CD4-positive, alpha-beta T cell treated with Interleukin-15 for 1 hour (primary cell): ENCODE results near the gene ELMOD1.

Experiments used
- DNase-seq: peaks from one replicate; pipeline ENCODE4 v3.0.0-alpha.2; 2020

The ELMOD1 gene

GRCh38 chr11:107587306-107587979 lies 3.5 kb upstream of the ELMOD1 start:
- DNase-seq: no peak

GRCh38 chr11:107591378-107592230 lies 657 bp downstream of the ELMOD1 start:
- DNase-seq: no peak

- no peak for DNase-seq
Observed at GRCh38 chr11:107592231-107592590, 1.3 kb downstream of the ELMOD1 start.

- no peak for DNase-seq
Observed at GRCh38 chr11:107592813-107593212, 1.9 kb downstream of the ELMOD1 start.

- DNase-seq: no peak
Observed at GRCh38 chr11:107593951-107594350, 3.0 kb downstream of the ELMOD1 start.

- DNase-seq: no peak
Observed at GRCh38 chr11:107594736-107595135, 3.8 kb downstream of the ELMOD1 start.

GRCh38 chr11:107598225-107599139 lies 7.5 kb downstream of the ELMOD1 start:
- no peak for DNase-seq

GRCh38 chr11:107605061-107606006 lies 14.4 kb downstream of the ELMOD1 start:
- DNase-seq: no peak

- no peak for DNase-seq
Observed at GRCh38 chr11:107606141-107606540, 15.2 kb downstream of the ELMOD1 start.

- no peak for DNase-seq
Observed at GRCh38 chr11:107608809-107609208, 17.9 kb downstream of the ELMOD1 start.

- DNase-seq: no peak
Observed at GRCh38 chr11:107609400-107610218, 18.7 kb downstream of the ELMOD1 start.

GRCh38 chr11:107612445-107612844 lies 21.5 kb downstream of the ELMOD1 start:
- no peak for DNase-seq

- no peak for DNase-seq
Observed at GRCh38 chr11:107619926-107620325, 29.0 kb downstream of the ELMOD1 start.

GRCh38 chr11:107621081-107621480 lies 30.1 kb downstream of the ELMOD1 start:
- DNase-seq: no peak

- no peak for DNase-seq
Observed at GRCh38 chr11:107623183-107623582, 32.2 kb downstream of the ELMOD1 start.

GRCh38 chr11:107624983-107625684 lies 34.2 kb downstream of the ELMOD1 start:
- DNase-seq: no peak

- DNase-seq: no peak
Observed at GRCh38 chr11:107625685-107625989, 34.7 kb downstream of the ELMOD1 start.

- DNase-seq: no peak
Observed at GRCh38 chr11:107631043-107631442, 40.1 kb downstream of the ELMOD1 start.

GRCh38 chr11:107631931-107632330 lies 41.0 kb downstream of the ELMOD1 start:
- no peak for DNase-seq

GRCh38 chr11:107646783-107647182 lies 55.8 kb downstream of the ELMOD1 start:
- DNase-seq: no peak

- no peak for DNase-seq
Observed at GRCh38 chr11:107648242-107648641, 57.3 kb downstream of the ELMOD1 start.
